ENCODE measurements around the gene SSPN.

The SSPN gene

DNA sequence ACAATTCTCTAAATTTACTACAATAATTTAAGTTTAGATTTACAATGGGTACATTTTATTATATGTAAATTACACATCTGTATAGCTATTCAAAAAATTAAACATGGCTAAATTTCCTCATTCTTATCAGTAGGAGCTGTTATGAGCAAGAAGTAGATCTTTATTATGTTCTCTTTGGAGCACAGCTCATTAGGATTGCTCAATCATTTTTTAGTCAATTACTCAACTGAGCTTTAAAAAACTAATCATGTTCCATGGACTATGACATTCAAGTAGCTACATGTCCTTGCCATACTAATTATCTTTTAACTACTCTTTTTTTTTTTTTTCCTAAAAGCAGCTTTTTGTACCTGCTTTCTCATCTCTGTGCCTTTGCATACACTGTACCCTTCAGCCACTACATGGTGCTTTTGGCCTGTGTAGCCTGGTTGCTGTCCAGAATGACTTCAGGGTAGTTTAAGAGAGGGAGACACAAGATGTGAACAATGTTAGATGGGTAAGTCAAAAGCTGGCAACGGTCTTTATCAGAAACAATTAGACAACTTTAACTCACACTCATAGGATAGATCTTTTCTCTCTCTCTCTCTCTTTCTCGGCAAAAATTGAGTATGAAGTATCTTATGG, 69.0 kb downstream of the SSPN start:
- no peak for DNase-seq (ENCODE audit: extremely low read depth in 1 of 2, low read depth in 1 of 2)

DNA sequence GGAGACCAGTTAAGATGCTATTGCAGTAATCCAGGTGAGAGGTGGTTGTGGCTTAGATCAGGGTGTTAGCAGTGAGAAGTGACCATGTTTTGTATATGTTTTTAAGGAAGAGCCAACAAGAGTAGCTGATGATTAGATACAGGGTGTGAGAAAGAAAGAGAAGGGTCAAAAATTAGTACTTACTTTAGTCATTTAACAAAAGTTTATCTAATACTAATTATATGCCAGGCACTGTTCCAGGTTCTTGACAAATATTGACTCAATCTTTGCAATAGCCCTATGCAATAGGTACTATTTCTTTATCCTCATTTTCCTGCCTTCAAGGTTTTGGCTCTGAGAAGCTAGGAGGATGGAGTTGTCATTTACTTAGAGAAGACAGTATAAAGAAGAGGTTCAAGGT, 70.2 kb downstream of the SSPN start:
- DNase-seq (ENCODE audit: extremely low read depth in 1 of 2, low read depth in 1 of 2), result no peak

DNA sequence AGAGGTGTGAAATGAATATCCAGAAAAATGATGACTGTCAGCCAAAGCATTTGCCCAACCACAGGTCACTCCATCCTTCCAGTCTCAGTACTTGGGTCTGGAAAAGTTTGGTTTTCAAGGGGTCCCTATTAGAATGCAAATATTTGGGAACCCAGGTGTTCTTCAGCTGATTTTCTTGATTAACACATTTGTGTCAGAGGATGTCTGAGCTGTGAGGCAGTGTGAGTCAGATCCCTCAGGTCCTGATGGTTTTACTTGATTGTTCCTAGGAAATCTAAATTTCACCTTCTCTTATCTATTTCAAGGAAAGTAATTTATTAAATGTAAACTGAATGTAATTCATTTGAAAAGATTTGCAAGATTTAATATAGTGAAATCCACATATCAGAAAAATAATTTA, 71.5 kb downstream of the SSPN start:
- no peak for DNase-seq (ENCODE audit: extremely low read depth in 1 of 2, low read depth in 1 of 2)

DNA sequence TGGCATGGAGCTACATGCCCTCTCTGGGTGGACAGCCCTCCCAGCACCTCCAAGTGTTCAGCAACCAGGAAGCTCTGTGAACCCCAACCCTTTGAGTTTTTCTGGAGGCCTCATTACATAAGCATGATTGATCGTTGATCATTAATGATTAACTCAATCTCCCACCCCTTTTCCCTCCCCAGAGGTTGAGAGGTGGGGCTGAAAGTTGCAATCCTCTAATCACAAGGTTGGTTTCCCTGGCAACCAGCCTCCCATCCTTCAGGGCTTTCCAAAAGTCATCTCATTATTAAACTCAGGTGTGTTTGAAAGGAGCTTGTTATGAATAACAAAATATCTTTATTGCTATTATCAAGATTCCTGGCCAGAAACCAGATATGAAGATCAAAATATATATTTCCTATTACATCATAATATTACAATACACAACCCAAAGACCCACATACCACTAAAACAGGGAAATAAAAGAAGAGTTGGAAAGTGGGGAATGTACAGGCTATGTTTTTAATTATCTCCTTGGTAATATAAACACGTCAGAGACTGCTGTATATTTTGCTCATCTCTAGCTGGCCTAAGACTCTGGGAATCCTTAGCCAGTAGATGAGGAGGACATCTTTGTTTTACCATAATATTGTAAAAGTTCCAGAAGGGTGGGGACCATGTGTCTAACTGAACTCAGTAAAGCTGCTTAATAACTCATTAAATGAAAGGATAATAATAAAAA, 73.6 kb downstream of the SSPN start:
- no peak for DNase-seq (ENCODE audit: extremely low read depth in 1 of 2, low read depth in 1 of 2)

DNA sequence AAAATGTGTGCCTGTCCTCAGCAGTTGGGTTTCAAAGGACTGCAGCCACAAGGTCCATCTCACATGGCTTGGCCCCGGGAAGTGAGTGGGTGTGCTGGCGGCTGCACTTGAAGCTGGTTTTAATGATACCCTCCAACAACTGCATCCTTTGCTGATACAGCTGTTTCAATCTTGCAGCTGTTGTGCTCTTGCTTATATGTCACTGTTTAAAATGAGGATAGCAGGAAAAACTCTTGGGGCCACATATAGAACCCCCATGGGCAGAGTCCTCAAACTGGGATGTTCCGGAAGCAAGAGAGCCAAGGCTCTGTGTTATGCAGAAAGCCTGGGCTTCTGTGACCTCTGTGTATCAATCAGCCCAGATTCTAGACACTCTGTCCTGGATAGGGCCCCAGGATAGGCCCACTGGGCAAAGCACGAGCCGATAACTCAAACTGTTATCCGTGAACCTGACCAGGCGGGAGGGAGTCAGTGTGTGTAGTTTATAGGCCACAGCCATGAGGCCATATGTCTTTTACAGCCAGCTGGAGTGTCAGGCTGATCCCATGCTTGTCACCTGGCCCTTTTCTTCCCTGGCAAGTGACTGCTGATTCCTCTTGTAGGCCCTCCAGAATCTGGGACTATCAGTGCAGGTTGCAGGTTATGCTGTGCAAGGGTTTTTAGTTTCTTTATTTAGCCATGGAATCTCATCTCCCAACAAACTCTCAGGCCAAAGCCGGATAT, 74.3 kb downstream of the SSPN start:
- no peak for DNase-seq (ENCODE audit: extremely low read depth in 1 of 2, low read depth in 1 of 2)

DNA sequence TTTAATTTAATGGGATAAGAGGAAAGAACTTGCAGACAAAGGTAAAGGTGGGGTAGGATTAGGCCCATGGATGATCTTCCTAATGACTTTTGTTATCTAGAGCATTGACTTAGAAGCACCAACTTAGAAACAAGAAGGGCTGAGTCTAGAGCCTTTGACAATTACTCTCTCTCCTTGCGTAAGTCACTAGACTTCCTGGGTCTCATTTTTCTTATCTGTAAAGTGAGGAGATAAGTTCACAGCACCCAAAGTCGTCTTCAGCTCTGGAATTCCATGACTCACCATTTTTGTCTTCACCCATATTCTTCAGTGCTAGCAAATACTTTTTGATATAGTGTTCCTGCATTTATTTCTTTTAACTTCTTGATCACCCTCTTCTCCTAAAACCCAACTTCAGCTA, 75.7 kb downstream of the SSPN start:
- DNase-seq (ENCODE audit: extremely low read depth in 1 of 2, low read depth in 1 of 2), result no peak

DNA sequence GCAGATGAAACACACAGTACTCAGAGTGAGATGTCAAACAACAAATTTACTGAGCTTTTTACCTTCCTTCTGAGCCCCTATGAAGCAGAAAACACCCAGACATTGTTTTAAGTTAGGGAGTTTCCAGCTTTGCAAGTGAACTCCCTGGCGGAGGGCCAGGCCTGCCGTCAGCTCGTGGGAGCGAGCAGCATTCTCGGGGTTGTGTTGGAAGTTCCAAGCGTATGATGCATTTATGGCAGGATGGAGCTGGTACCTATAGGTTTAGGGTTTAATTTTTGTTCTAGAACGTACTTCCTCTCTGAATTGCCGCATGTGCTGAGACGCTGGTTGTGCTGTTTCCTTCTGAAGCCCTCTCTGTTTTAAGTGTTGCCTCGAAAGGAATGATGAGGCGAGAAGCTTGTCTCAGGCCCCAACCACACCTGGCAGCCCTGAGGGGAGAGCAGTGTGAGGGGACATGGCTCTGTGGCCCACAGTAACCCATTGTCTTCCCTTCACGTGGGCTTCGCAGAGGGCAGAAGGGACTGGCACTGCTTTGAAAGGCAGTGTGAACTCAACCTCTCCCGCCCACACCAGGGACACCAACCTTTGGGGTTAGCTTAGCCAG, 76.6 kb downstream of the SSPN start:
- DNase-seq (ENCODE audit: extremely low read depth in 1 of 2, low read depth in 1 of 2), result no peak

DNA sequence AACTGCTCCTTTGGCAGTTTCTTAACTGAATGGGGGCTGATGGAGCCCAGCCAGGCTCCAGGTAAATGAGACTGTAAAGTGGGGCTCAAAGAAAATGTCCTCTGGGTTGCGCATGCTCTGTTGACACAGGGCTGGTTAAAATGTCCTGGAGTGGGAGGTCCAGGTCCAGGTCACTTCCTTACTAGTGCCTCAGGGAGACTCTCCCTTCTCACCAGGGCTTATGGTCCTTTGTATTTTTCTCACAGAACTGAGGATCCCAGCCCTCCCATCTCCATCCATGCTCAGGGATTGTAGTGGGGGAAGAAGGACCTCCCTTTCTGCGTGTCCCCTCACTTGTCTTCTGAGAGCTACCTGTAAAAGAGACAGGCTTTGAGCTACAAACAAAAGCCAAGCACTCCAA, 77.5 kb downstream of the SSPN start:
- DNase-seq (ENCODE audit: extremely low read depth in 1 of 2, low read depth in 1 of 2), result no peak

DNA sequence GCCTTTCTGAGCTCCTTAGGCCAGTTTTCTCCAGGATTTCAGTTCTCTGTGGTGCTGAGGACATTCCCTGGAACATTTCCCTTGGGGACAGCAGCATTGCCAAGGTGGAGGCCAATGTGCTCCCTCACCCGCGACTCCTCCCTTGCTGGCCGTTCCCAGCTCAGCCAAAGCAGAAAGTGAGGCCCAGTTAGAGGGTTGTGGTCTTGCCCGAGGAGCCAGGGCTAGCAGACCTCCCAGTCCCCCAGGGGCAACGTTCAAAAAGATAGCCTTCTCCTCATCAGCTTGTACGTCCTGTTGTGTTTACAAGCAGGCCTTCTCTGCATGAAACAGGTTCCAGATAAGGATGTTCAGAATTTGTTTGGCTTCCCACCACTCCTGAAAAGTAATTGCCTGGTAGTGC, 78.4 kb downstream of the SSPN start:
- DNase-seq (ENCODE audit: extremely low read depth in 1 of 2, low read depth in 1 of 2), result no peak

DNA sequence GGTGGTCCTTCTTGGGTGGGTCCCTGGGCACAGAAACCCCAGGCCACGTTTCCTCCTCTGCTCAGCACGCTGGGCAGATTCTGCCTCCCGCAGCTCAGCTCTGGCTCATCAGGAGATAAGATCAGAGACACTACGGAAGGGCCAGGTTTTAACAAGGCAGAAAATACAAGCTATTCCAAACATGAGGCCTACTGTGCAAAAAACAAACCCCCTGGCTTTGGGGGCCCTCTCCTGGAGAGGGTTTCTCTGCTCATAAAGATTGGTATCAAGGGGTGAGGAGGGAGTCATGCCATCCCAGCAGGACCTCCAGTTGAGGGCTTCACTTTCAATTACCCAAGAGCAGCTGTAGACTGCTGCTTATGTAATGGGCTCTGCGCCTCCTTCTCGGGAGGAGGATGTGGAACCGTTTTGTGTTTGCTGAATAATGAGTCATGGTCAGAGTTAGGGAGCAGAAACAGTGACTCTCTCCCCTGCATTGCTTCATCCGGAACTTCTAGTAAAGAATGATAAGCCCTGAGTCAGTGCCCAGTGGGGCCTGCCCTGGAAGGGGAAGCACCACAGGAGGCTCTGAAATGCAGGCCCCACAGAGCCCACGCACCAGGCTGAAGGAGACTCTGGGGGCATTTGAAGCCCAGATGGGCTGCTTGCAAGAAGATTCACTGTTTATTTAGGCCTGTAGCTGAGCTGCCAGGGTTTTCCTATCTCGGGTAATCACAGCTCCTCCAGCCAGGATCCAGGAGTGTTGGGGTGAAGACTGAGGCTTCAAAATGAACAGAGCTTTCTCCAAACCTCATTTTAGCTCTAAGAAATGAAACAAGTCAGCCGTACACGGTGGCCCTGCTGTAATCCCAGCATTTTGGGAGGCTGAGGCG, 79.3 kb downstream of the SSPN start:
- no peak for DNase-seq (ENCODE audit: extremely low read depth in 1 of 2, low read depth in 1 of 2)

DNA sequence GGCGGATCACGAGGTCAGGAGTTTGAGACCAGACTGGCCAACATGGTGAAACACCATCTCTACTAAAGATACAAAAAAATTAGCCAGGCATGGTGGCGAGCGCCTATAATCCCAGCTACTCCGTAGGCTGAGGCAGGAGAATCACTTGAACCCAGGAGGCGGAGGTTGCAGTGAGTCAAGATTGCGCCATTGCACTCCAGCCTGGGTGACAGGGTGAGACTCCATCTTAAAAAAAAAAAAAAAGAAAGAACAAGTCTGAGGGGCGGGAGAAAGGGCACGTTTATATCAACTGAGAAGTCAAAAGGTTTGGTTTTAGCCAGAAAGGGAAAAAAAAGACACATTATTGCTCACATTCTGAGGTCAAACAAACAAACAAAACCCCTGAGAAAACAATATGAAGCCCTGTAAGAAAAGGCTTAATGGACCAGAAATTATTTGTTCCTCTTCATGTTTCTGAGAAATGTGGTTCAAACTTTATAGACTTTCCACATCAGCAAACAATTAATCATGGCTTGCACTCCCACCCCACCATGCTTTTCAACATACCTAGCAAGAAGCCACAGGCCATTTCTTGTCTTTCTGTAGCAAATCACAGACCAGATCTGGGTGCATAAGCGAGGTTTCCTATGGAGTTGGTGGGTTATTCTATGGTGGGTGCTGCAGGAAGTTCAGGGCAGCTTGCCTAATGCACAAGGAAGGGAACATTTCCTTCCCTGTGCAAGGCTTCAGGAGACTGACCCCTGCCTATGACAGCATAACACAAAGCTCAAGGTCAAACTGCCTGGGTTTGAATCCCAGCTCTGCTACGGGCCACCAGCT, 80.1 kb downstream of the SSPN start:
- no peak for DNase-seq (ENCODE audit: extremely low read depth in 1 of 2, low read depth in 1 of 2)

DNA sequence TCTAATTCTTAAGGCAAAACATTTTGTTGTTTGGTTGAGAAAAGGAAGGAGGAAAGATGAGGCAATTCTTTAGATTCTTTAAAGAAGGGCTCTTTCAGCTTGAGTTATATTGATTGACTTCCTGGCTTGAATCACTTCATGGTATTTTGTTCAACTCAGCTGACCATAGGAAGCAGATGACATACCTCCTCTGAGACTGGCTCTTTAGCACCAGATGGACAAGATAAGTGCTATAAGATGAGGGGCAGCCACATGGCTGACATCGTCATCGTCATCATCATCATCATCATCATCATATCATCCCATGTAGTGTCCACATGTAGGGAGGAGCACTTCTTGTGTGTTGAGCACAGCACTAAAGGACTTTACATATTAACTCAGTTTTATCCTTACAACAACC, 81.3 kb downstream of the SSPN start:
- DNase-seq (ENCODE audit: extremely low read depth in 1 of 2, low read depth in 1 of 2), result no peak

DNA sequence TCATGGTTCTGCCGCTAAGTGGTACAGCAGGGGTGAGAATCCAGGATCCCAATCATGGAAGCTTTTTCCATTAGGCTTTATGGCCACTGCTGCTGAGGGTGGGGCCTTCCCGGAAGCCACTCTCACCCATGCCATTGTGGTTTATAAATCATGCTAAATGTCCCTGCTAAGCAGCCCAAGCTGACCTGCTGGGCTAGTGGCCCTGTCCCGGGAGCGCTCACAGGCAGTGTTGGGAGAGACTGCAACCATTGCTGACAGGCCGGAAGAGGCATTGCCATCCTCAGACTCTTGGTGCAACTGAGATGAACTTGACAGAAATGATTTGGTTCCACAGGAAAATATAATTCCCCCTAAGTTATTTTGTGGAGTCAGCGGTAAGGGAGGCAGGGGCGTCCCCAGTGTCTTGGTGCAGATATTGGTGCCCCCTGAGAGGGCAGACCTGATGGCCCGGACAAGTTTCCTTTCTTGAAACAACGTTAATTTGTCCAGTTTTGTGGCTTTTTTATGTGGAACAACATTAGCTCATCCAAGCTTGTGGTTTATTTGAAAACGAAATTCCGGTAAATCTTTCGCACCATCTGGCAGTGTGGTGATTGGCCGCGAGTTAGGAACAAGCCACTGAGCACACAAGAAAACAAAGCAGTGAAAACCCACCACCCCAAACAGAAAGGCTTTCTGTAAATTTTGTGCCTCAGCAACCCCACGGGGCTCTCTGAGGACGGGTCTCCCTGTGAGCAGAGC, 82.3 kb downstream of the SSPN start:
- DNase-seq (ENCODE audit: extremely low read depth in 1 of 2, low read depth in 1 of 2), result no peak

DNA sequence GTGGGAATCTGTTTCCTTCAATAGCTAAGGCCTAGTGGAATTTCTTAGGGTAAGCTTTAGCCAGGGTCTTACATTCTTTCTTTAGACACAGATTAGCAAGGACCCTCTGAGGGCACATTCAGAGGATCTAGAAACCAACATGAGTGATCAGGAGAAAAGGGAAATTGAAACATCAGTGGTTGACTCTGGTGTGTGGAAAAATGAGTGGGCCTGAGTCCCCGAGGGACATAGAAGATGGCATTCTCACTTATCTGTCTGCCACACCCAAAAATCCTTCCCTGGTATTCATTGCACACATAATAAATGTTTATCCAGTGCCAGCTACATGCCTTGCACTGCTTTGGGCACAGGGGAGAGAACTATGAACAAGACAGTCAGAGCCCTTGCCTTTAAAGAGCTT, 82.9 kb downstream of the SSPN start:
- DNase-seq (ENCODE audit: extremely low read depth in 1 of 2, low read depth in 1 of 2), result no peak

DNA sequence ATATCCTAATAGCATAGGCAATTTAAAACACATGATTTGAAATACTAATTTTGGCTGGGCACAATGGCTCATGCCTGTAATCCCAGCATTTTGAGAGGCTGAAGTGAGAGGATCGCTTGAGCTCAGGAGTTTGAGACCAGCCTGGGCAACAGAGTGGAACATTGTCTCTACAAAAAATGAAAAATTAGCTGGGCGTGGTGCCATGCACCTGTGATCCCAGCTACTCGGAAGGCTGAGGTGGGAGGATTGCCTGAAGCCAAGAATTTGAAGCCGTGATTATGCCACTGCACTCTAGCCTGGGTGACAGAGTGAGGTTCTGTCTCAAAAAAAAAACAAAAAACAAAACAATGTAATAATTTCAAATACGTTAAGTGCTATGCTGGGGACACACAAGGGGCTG, 83.3 kb downstream of the SSPN start:
- no peak for DNase-seq (ENCODE audit: extremely low read depth in 1 of 2, low read depth in 1 of 2)

DNA sequence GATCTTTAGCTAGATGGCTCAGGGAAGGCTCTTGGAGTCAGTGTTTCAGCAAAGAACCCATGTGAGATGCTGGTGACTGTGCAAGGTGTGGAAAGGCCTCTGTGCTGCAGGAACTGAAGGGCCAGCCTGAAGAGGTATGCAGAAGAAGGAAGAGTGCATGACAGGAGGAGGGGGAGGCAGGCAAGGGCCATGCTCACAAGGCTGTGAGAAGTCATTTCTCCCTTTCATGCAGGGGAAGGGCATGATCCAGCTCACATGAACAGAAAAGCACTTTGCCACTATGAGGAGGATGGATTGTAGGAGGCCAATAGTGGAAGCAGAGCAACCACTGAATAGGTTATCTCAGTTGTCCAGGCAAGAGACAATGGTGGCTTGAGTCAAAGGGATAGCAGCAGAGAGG, 83.7 kb downstream of the SSPN start:
- no peak for DNase-seq (ENCODE audit: extremely low read depth in 1 of 2, low read depth in 1 of 2)

DNA sequence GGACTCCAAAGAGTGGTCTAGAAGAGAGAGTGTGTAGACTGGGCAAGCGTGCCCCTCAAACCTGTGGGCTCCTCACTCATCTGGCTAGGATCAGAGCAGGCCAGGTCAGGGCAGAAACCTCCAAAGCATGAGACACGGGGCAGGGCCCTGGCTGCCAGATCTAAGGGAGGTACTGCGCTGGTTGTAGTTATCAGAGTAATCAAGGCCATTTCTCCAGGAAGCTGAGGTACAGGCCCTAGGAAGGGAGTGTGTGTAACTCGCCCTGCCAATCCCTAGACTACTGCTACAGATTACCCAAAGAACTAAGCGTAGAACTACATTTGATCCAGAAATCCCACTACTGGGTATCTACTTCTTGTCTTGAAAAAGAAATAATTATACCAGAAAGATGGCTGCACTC, 84.5 kb downstream of the SSPN start:
- no peak for DNase-seq (ENCODE audit: extremely low read depth in 1 of 2, low read depth in 1 of 2)

DNA sequence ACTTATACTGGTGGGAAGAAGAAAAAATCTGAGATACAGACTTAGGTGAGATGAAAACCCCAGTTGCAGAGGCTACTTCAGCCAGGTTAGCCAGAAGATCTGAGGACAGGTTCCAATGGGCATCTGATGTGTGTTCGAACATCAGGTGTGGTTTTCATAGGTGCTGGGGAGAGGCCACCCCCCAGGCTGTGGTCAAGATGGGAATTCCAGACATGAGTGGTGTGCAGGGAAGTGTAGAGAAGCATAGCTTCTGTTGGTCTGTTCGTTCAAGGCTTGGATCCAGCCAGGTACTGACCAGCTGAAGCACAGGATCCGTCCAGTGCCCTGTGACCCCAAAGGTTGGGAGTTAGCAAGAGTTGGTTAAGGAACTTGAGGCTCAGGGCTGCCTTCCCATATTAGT, 85.5 kb downstream of the SSPN start:
- DNase-seq (ENCODE audit: extremely low read depth in 1 of 2, low read depth in 1 of 2), result no peak

DNA sequence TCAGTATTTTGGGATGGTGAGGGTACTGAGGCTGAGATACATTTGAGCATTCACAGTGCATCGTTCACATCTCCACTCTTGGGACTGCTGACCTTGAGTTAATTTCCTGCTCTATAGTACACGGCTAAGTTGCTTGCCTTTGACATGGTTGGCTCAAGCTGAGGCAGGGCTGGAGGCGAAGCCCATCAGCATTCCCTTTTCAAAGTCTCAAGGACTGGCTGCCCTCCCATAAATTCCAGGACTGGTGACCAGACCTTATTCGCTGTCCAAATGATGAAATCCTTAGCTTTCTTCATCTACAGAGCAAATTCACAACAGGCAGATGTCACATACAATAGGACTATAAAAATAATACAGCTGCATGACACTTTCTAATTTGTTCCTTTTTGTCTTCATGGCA, 85.9 kb downstream of the SSPN start:
- no peak for DNase-seq (ENCODE audit: extremely low read depth in 1 of 2, low read depth in 1 of 2)

Data from activated CD8-positive, alpha-beta memory T cell treated with anti-CD3 and anti-CD28 coated beads for 1 hour (primary cell).